Measurements from ENCODE around the gene PLA2G6.

The PLA2G6 gene

DNA sequence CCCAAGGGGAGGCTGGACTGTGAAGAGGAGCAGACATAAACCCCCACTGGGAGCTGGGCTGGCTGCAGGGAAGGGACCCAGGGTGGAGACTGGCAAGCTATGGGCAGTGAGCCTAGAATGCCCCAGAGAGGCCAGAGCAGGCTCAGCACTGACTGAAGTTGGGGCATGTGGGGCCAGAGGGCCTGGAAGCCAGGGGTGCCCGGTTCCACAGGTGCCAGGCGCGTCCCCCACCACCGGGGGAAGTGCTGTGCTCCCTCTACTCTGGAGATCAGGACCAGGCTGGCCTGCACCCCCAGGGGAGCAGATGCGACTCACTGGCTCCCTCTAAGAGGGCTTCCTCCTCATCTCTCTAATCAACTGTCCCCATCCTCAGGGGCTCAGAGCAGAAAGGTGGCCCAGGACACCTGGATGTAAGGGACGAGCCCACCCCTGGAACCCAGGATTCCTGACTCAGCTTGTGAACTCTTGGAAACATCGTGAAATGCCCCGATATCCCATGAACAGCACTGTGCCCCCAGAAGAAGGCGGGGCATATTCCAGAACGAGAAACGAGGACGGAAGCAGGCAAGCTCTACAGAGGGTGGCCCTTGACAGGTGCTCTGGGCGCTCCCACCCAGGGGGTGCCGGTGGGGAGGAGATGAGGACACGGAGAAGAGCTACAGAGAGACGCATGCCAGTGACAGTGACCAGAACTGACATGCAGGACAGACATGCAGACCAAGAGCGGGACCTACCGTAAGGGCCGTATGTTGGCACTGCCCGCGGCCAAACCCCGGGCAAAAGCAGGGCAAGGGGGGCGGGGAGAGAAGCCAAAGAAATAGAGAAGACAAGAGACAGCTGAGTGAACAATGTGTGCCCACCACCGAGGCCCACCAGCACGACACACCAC, 40.5 kb upstream of the PLA2G6 start:
- no peak for DNase-seq (ENCODE audit: low read depth, low spot score)
- Histone ChIP-seq H3K36me3 (ENCODE audit: control insufficient read depth, insufficient read depth, low read length) (peaks cover 22% of the 10 kb centered on the region), H3K27me3 (ENCODE audit: control insufficient read depth, insufficient read depth, low read length) (no peaks in the 10 kb centered on the region), H3K9me3 (ENCODE audit: control insufficient read depth, insufficient read depth, low read length) (no peaks in the 10 kb centered on the region), H3K4me3 (ENCODE audit: low read length) (no peak overlapping the region), H3K27ac (ENCODE audit: low read length) (no peak overlapping the region), H3K4me1 (ENCODE audit: control insufficient read depth, insufficient read depth, low read length) (peaks cover 6% of the 10 kb centered on the region)
- no CpG with 5 or more reads among the region's 25 CpGs for WGBS (ENCODE audit: insufficient coverage, insufficient read length)

DNA sequence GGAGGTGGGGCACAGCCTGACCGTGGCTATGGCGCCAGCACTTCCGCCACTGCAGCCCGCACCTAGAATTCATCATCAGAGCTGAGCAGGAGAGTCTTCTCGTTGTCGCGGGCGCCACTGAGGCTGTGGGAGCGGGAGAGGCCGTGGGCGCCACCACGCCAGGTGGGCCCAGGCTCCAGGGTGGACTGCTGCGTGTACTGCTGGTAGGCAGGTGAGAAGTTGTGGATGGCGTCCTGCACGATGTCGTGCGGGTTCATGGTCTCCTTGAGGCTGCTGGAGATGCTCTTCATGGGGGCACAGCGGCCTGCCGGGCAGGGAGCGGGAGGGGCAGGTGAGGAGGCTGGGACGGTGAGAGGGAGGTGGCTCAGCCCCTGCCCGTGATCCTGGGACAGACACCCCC, 39.8 kb upstream of the PLA2G6 start:
- Histone ChIP-seq H3K27me3 (ENCODE audit: control insufficient read depth, insufficient read depth, low read length) (no peaks in the 10 kb centered on the region), H3K27ac (ENCODE audit: low read length) (no peak overlapping the region), H3K4me3 (ENCODE audit: low read length) (no peak overlapping the region), H3K4me1 (ENCODE audit: control insufficient read depth, insufficient read depth, low read length) (peaks cover 6% of the 10 kb centered on the region), H3K36me3 (ENCODE audit: control insufficient read depth, insufficient read depth, low read length) (peaks cover 22% of the 10 kb centered on the region), H3K9me3 (ENCODE audit: control insufficient read depth, insufficient read depth, low read length) (no peaks in the 10 kb centered on the region)
- no CpG with 5 or more reads among the region's 22 CpGs for WGBS (ENCODE audit: insufficient coverage, insufficient read length)
- no peak for DNase-seq (ENCODE audit: low read depth, low spot score)

DNA sequence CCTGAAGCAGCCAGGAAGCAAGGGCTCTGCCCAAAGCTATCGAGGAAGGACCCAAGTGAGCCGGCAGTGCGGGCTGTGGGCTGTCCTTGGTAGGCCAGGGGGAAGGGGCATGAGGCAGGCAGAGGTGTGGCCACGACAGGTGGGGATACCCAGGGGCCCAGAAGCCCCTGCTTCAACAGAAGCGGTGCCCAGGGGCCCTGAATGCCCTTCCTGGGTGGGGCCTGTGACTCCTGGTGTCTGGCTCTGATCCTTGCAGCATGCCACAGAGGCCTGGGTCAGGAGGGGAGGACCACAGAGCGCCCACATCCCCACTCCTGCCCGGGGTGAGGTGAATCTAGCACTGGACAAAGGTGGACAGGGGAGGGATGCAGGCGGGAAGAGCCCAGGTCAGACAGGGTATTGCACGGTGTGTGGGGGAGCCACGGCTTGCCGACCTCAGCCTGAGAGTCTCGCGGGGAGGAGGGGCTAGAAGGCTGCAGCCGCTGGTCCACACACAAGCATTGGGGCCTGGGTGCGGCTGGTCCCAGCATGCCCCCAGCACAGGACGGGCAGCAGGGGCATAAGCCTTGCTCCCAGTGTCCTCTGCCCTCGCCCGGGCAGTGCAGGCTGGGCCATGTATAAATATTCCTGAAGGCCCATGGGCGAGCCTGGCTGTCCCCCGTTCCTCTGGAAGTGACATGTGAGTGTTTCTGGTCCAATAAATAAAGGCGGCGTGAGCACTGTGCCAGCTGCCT, 39.2 kb upstream of the PLA2G6 start:
- no peak overlapping the region for H3K27ac ChIP-seq (ENCODE audit: low read length)
- WGBS (ENCODE audit: insufficient coverage, insufficient read length) = no CpG with 5 or more reads among the region's 22 CpGs

GRCh38 chr22:38220163-38220562, 38.5 kb upstream of the PLA2G6 start:
- peaks cover 7% of the 10 kb centered on the region for H3K4me1 ChIP-seq (ENCODE audit: control insufficient read depth, insufficient read depth, low read length)
- peaks cover 18% of the 10 kb centered on the region for H3K36me3 ChIP-seq (ENCODE audit: control insufficient read depth, insufficient read depth, low read length)
- H3K9me3 ChIP-seq (ENCODE audit: control insufficient read depth, insufficient read depth, low read length) = no peaks in the 10 kb centered on the region
- DNase-seq (ENCODE audit: low read depth, low spot score) = no peak
- H3K27me3 ChIP-seq (ENCODE audit: control insufficient read depth, insufficient read depth, low read length) = no peaks in the 10 kb centered on the region
- H3K27ac ChIP-seq (ENCODE audit: low read length) = no peak overlapping the region
- H3K4me3 ChIP-seq (ENCODE audit: low read length) = no peak overlapping the region
- no CpG with 5 or more reads among the region's 8 CpGs for WGBS (ENCODE audit: insufficient coverage, insufficient read length)

More for the DNA sequence above, 39.2 kb upstream of the PLA2G6 start:
- DNase-seq (ENCODE audit: low read depth, low spot score) = no peak
- H3K4me1 ChIP-seq (ENCODE audit: control insufficient read depth, insufficient read depth, low read length) = peaks cover 6% of the 10 kb centered on the region
- no peaks in the 10 kb centered on the region for H3K27me3 ChIP-seq (ENCODE audit: control insufficient read depth, insufficient read depth, low read length)
- H3K4me3 ChIP-seq (ENCODE audit: low read length) = no peak overlapping the region
- peaks cover 22% of the 10 kb centered on the region for H3K36me3 ChIP-seq (ENCODE audit: control insufficient read depth, insufficient read depth, low read length)
- no peaks in the 10 kb centered on the region for H3K9me3 ChIP-seq (ENCODE audit: control insufficient read depth, insufficient read depth, low read length)

- Histone ChIP-seq H3K9me3 (ENCODE audit: control insufficient read depth, insufficient read depth, low read length) (no peaks in the 10 kb centered on the region), H3K4me3 (ENCODE audit: low read length) (no peak overlapping the region), H3K36me3 (ENCODE audit: control insufficient read depth, insufficient read depth, low read length) (peaks cover 13% of the 10 kb centered on the region), H3K27me3 (ENCODE audit: control insufficient read depth, insufficient read depth, low read length) (no peaks in the 10 kb centered on the region), H3K4me1 (ENCODE audit: control insufficient read depth, insufficient read depth, low read length) (peaks cover 7% of the 10 kb centered on the region), H3K27ac (ENCODE audit: low read length) (no peak overlapping the region)
- WGBS (ENCODE audit: insufficient coverage, insufficient read length) = no CpG with 5 or more reads among the region's 10 CpGs
- no peak for DNase-seq (ENCODE audit: low read depth, low spot score)
These were observed 38.0 kb upstream of the PLA2G6 start for GRCh38 chr22:38219632-38220031.

DNA sequence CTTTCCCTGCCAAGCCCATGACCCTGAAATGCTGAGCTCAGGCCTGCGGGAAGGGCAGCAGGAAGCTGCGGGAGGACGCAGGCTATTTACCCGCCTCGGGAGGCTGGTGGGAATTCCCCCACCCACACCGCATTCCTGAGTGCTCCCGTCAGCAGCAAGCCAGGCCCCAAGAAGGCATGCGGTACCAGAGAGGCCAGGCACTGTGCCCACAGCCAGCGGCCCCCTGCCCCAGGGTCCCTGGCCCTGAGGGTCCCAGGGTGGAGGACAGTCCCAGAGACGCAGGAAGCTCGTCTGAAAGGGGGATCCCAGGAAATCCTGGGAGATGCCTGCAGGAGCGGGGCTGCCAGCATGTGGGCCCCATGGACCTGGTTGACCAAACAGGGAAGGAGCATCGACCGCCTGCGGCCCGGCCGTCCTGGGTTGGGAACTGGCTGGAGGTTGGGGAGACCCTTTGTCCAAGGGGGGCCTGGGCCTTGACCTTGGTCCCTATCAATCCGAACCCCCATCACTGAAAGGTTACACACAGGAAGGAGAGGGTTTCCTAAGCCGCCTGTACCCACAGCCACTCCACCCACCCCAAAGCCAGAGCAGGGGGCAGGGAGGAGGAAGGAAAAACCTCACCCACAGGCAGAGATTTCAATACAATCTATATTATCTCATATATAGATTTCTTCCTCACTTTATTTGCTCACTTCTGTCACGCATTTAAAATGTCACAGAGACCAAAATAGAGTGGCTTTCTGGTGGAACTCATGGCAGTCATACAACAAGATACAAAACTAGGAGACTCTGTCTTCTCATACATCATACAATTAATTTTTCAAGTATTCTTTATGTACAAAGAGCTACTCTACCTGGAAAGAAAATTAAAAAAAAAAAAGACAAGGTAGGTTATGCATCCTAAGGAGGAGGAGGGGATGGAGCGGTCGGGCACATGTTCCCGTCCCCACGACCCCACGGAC, 37.3 kb upstream of the PLA2G6 start:
- Histone ChIP-seq H3K27me3 (ENCODE audit: control insufficient read depth, insufficient read depth, low read length) (0 out of 2 replicates have a peak, but pooled peaks cover under 1% of the 10 kb centered on the region), H3K27ac (ENCODE audit: low read length) (no peak overlapping the region), H3K36me3 (ENCODE audit: control insufficient read depth, insufficient read depth, low read length) (peaks cover 10% of the 10 kb centered on the region), H3K9me3 (ENCODE audit: control insufficient read depth, insufficient read depth, low read length) (no peaks in the 10 kb centered on the region), H3K4me1 (ENCODE audit: control insufficient read depth, insufficient read depth, low read length) (peaks cover 11% of the 10 kb centered on the region), H3K4me3 (ENCODE audit: low read length) (no peak overlapping the region)
- DNase-seq (ENCODE audit: low read depth, low spot score) = no peak
- no CpG with 5 or more reads among the region's 25 CpGs for WGBS (ENCODE audit: insufficient coverage, insufficient read length)

DNA sequence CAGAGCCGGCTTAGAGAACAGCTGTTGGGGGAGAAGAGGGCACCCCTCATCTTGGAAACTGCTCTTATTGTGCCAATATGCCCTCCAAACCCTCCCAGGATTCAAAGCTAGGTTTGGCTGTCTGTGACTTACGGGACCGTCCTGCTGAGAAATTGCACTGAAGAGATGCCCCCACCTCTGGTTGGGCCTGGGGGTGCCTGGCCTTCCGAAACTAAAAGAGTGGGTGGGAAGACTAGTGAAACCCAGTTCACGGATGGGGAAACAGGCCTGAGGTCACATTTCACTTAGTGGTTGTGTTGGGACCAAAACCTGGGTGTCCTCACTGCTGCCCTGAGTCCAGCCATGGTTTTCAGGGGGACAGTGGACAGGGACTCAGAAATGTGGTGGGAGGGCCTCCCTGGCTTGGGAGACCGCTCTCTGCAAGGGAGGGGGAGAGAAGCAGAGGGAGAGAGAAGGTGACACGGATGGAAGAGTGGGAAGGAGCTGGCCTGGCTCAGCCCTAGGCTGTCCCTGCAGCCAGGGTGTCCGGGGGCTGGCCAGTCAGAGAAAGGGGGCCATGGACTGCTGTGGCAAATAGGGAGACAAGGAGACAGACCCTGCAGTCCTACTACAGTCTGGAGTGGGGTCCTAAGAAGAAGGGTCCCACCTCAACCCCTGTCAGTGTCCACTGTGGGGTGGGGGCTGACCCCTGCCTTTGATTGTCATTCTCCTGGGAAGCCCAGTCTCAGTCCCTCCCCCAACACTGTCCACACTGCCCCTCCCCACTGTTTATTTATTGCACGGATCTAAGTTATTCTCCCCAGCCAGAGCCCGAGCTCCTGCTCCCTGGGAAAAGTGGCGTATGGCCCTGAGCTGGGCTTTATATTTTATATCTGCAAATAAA, 33.8 kb upstream of the PLA2G6 start:
- peaks cover 12% of the 10 kb centered on the region for H3K4me1 ChIP-seq (ENCODE audit: control insufficient read depth, insufficient read depth, low read length)

DNA sequence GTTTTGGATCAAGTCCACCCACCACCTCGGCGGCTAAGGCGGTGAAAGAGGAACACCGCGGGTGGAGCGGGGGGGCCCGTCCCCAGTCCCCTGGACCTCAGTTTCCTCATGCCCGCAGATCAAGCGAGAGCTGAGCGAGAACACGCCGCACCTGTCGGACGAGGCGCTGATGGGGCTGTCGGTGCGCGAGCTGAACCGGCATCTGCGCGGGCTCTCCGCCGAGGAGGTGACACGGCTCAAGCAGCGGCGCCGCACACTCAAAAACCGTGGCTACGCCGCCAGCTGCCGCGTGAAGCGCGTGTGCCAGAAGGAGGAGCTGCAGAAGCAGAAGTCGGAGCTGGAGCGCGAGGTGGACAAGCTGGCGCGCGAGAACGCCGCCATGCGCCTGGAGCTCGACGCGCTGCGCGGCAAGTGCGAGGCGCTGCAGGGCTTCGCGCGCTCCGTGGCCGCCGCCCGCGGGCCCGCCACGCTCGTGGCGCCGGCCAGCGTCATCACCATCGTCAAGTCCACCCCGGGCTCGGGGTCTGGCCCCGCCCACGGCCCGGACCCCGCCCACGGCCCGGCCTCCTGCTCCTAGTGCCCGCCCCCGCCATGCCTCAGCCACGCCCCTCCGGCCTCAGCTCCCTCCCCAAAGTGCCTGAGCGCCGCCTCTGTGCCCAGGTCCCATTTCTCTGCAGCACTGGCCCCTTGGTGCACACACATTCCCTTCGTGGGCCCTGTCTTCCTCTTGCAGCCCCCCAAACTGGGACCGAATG, 32.8 kb upstream of the PLA2G6 start:
- Histone ChIP-seq H3K4me1 (ENCODE audit: control insufficient read depth, insufficient read depth, low read length) (peaks cover 12% of the 10 kb centered on the region), H3K4me3 (ENCODE audit: low read length) (peak overlapping the region; percentile 68), H3K36me3 (ENCODE audit: control insufficient read depth, insufficient read depth, low read length) (no peaks in the 10 kb centered on the region), H3K27me3 (ENCODE audit: control insufficient read depth, insufficient read depth, low read length) (peaks cover 5% of the 10 kb centered on the region), H3K27ac (ENCODE audit: low read length) (no peak overlapping the region), H3K9me3 (ENCODE audit: control insufficient read depth, insufficient read depth, low read length) (no peaks in the 10 kb centered on the region)
- DNase-seq (ENCODE audit: low read depth, low spot score) = no peak
- no CpG with 5 or more reads among the region's 81 CpGs for WGBS (ENCODE audit: insufficient coverage, insufficient read length)

More for the DNA sequence above, 33.8 kb upstream of the PLA2G6 start:
- Histone ChIP-seq H3K9me3 (ENCODE audit: control insufficient read depth, insufficient read depth, low read length) (no peaks in the 10 kb centered on the region), H3K27ac (ENCODE audit: low read length) (no peak overlapping the region), H3K27me3 (ENCODE audit: control insufficient read depth, insufficient read depth, low read length) (peaks cover 5% of the 10 kb centered on the region), H3K36me3 (ENCODE audit: control insufficient read depth, insufficient read depth, low read length) (no peaks in the 10 kb centered on the region), H3K4me3 (ENCODE audit: low read length) (no peak overlapping the region)
- no CpG with 5 or more reads among the region's 11 CpGs for WGBS (ENCODE audit: insufficient coverage, insufficient read length)
- no peak for DNase-seq (ENCODE audit: low read depth, low spot score)

- H3K9me3 ChIP-seq (ENCODE audit: control insufficient read depth, insufficient read depth, low read length) = no peaks in the 10 kb centered on the region
- WGBS (ENCODE audit: insufficient coverage, insufficient read length) = no CpG with 5 or more reads among the region's 8 CpGs
- DNase-seq (ENCODE audit: low read depth, low spot score) = no peak
- H3K36me3 ChIP-seq (ENCODE audit: control insufficient read depth, insufficient read depth, low read length) = no peaks in the 10 kb centered on the region
- no peak overlapping the region for H3K4me3 ChIP-seq (ENCODE audit: low read length)
- peaks cover 10% of the 10 kb centered on the region for H3K4me1 ChIP-seq (ENCODE audit: control insufficient read depth, insufficient read depth, low read length)
- H3K27me3 ChIP-seq (ENCODE audit: control insufficient read depth, insufficient read depth, low read length) = peaks cover 5% of the 10 kb centered on the region
- no peak overlapping the region for H3K27ac ChIP-seq (ENCODE audit: low read length)
These were observed 32.3 kb upstream of the PLA2G6 start for GRCh38 chr22:38213990-38214301.

All from iPS DF 6.9 (cell line).